T-helper 17 cell (primary cell): ENCODE results near the gene YY1AP1. TPM values are rescaled to one million over a fixed set of nuclear protein-coding genes. Genes with fewer than 3 reads are reported as not detected.
A peak's percentile ranks its signal among the peaks of the same experiment; 100 is the strongest.
"Not testable (repeated sequence)": the region's sequence is repeated elsewhere in the genome, so short reads cannot be mapped to it uniquely, and the experiment has no call there.

Experiments used
- ATAC-seq: fragments of 150-1000 bp; cut with Tn5 transposase; 2 replicates; pipeline ENCODE4 v1.10.0; 2021; ENCODE audit warnings: mild to moderate bottlenecking, moderate library complexity
- DNase-seq, 3 donors: peaks; one replicate each; pipeline versions ENCODE4 v3.0.0 to v3.0.0-alpha.2; 2020 to 2021
- H3K9me3 ChIP-seq: one replicate; pipeline ENCODE4 v1.7.0; 2013; ENCODE audit warnings: low read length, mild to moderate bottlenecking; ENCODE audit not compliant: control insufficient read depth, poor library complexity, severe bottlenecking
- H3K27ac Mint-ChIP-seq: one replicate; pipeline ENCODE4 v1.8.0; 2022; ENCODE audit warnings: mild to moderate bottlenecking, moderate library complexity, mixed read lengths
- H3K27me3 Mint-ChIP-seq: one replicate; pipeline ENCODE4 v1.8.0; 2022; ENCODE audit warnings: mixed read lengths
- H3K36me3 Mint-ChIP-seq: one replicate; pipeline ENCODE4 v1.8.0; 2022; ENCODE audit warnings: low read depth, mixed read lengths
- H3K4me1 Mint-ChIP-seq: one replicate; pipeline ENCODE4 v1.8.0; 2022; ENCODE audit warnings: mild to moderate bottlenecking, mixed read lengths
- H3K4me3 Mint-ChIP-seq: one replicate; pipeline ENCODE4 v1.8.0; 2022; ENCODE audit warnings: mild to moderate bottlenecking, moderate library complexity, mixed read lengths
- total RNA-seq, 4 donors: library from RNA in 2 of 4; stranded (reverse) in 2 of 4; gene quantifications; one replicate each; pipeline ENCODE4 v1.2.3 and lab custom pipeline; 2022 to 2026

Gene YY1AP1
- total RNA-seq, 2 donors from 2014 or later: 85.0 to 86.4 TPM

DNA sequence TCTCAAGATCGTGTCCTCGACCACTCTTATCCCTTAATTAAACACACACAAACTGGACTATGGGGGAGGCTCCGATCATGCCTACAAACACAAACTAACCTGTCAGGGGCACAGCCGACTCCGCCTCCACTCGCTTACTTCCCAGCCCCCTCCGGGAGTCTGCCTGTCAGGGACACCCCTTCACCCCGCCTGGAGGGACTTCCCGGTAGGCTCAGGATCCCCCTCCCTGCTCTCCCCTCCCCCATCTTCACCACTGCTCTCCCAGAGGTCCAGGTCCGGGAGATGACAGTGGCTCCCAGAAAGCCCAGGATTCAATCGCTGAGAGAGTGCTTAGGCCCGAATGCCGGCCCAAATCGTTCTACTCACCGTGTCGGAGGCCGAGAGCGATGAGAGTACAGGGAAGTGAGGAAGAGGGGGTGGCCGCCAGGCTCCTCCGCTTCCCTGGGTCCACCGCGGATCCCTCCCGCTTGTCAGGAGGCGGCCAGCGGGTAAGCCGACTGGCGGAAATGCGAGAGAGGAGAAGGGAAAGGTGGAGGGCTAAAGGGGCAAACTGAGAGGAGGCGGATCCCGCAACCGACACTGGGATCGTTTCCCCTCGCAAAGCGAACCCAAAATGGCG, 760 bp downstream of the YY1AP1 start:
- Mint-ChIP-seq H3K27ac (peak overlapping the region; percentile 94), H3K4me1 (peaks cover 40% of the 10 kb centered on the region), H3K4me3 (peak overlapping the region; percentile 97)
- not testable (repeated sequence) for H3K36me3 Mint-ChIP-seq, H3K9me3 ChIP-seq, DNase-seq, H3K27me3 Mint-ChIP-seq
- ATAC-seq: peak; percentile 12

DNA sequence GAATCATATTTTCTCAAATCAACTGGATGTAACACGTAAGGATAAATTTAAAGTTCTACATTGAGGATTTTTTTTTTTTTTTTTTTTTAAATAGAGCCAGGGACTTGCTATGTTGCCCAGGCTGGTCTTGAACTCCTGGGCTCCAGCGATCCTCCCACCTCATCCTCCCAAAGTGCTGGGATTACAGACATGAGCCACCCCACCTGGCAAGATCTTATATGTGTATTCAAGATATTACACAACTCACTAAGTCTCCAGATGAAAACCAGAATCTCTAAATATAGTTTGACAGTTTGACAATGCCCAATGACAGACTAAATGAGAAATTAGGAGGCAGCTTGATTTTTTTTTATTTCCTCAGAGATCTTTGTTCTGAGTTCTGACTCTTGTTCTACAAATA, 6.8 kb downstream of the YY1AP1 start:
- Mint-ChIP-seq H3K27me3 (no peaks in the 10 kb centered on the region), H3K36me3 (no peaks in the 10 kb centered on the region), H3K4me3 (no peak overlapping the region), H3K4me1 (peaks cover 32% of the 10 kb centered on the region), H3K27ac (peak overlapping the region; percentile 34)
- H3K9me3 ChIP-seq: no peaks in the 10 kb centered on the region
- no peak for ATAC-seq
- no peak for DNase-seq

DNA sequence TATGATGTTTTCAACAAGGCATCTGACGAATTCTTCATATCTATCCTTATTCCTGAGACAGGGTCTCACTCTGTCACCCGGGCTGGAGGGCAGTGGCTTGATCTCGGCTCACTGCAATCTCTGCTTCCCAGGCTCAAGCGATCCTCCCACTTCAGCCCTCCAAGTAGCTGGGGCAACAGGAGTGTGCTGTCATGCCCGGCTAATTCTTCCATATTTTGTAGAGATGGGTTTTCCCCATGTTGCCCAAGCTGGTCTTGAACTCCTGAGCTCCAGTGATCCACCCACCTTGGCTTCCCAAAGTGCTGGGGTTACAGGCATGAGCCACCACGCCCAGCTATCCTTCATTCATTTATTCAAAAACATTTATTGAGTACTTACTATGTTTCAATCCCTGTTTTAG, 8.0 kb downstream of the YY1AP1 start:
- no peaks in the 10 kb centered on the region for H3K9me3 ChIP-seq
- Mint-ChIP-seq H3K36me3 (no peaks in the 10 kb centered on the region), H3K27ac (no peak overlapping the region), H3K27me3 (no peaks in the 10 kb centered on the region), H3K4me1 (peaks cover 26% of the 10 kb centered on the region), H3K4me3 (no peak overlapping the region)
- ATAC-seq (no peak), DNase-seq (no peak)

DNA sequence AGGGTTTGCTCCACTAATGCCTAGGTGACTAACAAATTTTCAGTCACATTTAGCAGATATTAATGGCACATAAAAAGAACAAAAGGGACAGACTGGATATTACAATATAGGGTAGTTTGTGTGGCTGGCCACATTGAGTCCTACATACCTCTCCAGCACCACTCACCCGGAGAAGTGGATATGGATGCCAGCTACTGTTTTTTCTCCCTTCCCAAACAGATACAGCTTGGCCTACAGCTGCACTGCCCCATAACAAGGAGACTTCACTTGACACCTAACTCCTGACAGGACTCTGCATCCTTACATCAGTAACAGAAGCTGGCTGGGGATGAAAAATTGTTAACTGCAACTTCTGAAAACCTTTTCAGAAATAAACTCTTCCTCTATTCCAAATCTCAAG, 9.6 kb downstream of the YY1AP1 start:
- H3K9me3 ChIP-seq, H3K27ac Mint-ChIP-seq, H3K27me3 Mint-ChIP-seq, H3K4me3 Mint-ChIP-seq, H3K36me3 Mint-ChIP-seq, ATAC-seq, DNase-seq: not testable (repeated sequence)
- peaks cover 18% of the 10 kb centered on the region for H3K4me1 Mint-ChIP-seq

DNA sequence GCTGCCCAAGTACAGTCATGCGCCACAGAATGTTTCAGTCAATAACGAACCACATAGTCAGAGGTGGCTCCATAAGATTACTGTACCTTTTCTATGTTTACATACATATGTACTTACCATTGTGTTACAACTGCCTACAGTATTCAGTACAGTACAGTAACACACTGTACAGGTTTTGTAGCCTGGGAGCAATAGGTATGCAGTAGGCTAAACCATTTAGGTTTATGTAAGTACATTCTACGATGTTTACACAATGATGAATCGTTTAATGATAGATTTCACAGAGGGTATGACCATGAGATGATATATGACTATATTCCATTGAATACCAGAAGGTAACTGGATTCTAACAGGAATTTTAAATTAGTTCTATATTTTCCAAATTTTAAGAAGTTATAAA, 10.5 kb downstream of the YY1AP1 start:
- DNase-seq: no peak
- no peak overlapping the region for H3K4me3 Mint-ChIP-seq
- H3K4me1 Mint-ChIP-seq: peaks cover 10% of the 10 kb centered on the region
- no peaks in the 10 kb centered on the region for H3K9me3 ChIP-seq
- no peak overlapping the region for H3K27ac Mint-ChIP-seq
- ATAC-seq: no peak
- H3K27me3 Mint-ChIP-seq: no peaks in the 10 kb centered on the region
- no peaks in the 10 kb centered on the region for H3K36me3 Mint-ChIP-seq

DNA sequence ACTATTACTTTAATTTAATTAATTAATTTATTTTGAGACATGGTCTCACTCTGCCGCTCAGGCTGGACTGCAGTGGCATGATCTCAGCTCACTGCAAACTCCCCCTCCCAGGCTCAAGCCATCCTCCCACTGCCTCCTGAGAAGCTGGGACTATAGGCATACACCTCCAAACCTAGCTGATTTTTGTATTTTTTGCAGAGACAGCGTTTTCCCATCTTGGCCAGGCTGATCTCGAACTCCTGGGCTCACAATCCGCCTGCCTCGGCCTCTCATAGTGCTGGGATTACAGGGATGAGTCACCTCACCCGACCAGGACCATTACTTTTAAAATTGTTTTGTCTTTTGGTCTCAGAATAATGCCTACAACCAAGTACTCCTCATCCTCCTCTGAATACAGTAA, 15.6 kb downstream of the YY1AP1 start:
- Mint-ChIP-seq H3K36me3 (peaks cover 5% of the 10 kb centered on the region), H3K27ac (peak overlapping the region; percentile 51), H3K4me3 (no peak overlapping the region), H3K4me1 (peaks cover 11% of the 10 kb centered on the region), H3K27me3 (no peaks in the 10 kb centered on the region)
- DNase-seq: no peak
- ATAC-seq: no peak
- no peaks in the 10 kb centered on the region for H3K9me3 ChIP-seq

DNA sequence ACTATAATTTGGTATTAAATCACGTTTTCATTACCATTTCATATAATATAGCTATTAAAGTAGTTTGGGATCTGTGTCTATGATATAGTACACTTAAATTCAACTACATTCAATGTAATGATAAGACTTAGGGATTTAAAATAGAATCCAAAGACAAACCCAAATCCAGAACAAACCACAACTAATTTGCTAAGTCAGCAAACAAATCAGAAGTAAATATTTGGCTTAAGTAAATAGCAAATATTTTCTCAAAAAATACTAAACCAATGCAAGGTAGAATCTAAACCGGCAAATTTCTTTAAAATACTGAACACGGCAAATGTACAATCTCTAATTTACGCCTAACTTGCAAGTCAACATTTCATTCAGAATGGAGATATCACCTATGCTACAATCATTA, 16.8 kb downstream of the YY1AP1 start:
- ATAC-seq: no peak
- Mint-ChIP-seq H3K36me3 (peaks cover 8% of the 10 kb centered on the region), H3K27me3 (no peaks in the 10 kb centered on the region), H3K4me3 (no peak overlapping the region), H3K4me1 (peaks cover 9% of the 10 kb centered on the region), H3K27ac (no peak overlapping the region)
- H3K9me3 ChIP-seq: no peaks in the 10 kb centered on the region
- no peak for DNase-seq

DNA sequence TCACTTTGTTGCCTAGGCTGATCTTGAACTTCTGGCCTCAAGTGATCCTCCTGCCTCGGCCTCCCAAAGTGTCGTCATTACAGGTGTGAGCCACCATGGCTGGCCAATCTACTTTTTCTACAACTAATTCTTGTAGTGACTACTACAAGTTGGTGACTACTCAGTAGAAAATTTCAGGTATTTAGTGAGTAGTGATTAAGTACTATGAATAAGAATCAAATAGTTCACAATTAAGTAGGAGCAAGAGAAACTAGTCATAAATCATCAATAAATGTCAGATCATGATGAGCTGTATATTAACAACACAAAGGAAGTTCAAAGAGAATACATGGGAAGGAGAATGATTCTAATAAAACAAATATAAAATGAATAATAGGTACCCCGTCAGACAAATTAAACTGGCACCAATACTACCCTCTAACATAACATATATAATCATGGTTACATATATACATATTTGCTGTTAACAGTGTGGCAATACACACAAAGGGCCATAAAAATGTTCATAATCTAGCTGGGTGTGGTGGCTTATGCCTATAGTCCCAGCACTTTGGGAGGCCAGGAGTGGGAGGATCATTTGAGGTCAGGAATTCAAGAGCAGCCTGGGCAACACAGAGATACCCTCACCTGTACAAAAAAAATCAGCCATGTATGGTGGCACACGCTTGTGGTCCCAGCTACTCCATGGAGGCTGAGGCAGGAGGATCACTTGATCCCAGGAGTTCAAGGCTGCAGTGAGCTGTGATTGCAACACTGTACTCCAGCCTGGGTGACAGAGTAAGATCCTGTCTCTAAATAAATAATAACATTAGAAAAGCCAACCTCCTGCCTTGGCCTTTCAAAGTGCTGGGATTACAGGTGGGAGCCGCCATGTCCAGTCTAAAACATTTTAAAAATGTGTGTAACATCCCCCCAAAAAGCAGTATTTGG, 19.1 kb downstream of the YY1AP1 start:
- H3K36me3 Mint-ChIP-seq: peaks cover 8% of the 10 kb centered on the region

DNA sequence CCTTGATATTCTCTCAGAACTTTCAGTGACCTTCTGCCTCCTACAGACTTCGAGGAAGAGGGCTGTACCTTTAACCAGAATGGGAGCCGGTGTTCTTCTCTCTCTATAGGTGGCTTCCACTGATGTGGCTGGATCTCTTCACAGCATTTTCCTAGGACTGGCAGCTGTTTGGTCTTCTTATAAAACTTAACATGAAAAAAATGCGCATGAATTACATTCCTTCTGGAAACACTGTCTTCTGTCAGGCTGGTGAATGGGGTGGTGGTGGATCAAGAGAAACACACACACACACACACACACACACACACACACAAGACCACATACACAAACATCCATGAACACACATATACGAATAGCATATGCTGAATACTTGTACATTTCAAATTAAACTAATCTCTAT, 27.3 kb downstream of the YY1AP1 start:
- not testable (repeated sequence) for H3K36me3 Mint-ChIP-seq, H3K9me3 ChIP-seq, H3K4me3 Mint-ChIP-seq, H3K27me3 Mint-ChIP-seq, DNase-seq, H3K27ac Mint-ChIP-seq, H3K4me1 Mint-ChIP-seq, ATAC-seq

More for the DNA sequence above, 19.1 kb downstream of the YY1AP1 start:
- ATAC-seq (no peak), DNase-seq (no peak)
- Mint-ChIP-seq H3K27ac (no peak overlapping the region), H3K4me1 (peaks cover 5% of the 10 kb centered on the region), H3K27me3 (no peaks in the 10 kb centered on the region), H3K4me3 (no peak overlapping the region)
- no peaks in the 10 kb centered on the region for H3K9me3 ChIP-seq

DNA sequence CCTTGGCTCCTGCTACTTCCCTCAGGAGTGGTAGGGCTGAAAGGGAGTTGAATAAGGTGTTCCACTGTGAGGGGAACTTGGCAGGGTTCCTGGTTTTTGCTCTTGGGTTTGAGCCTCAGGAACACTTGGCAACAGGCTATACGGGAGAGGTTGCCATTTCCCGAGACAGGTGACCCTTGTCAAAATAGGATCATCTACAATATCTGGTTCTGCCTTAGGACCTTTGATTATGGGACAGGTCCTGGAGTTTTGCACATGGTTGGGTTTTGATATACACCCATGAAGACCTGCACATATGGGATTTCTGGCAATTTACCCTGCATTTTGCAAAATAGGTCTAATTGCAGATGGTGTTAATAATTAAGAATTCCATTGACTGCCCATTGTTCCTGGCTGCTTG, 31.1 kb downstream of the YY1AP1 start:
- H3K27me3 Mint-ChIP-seq: no peaks in the 10 kb centered on the region
- no peaks in the 10 kb centered on the region for H3K4me1 Mint-ChIP-seq
- H3K27ac Mint-ChIP-seq: peak overlapping the region; percentile 32
- peaks cover 2% of the 10 kb centered on the region for H3K36me3 Mint-ChIP-seq
- ATAC-seq (no peak), DNase-seq (no peak)
- H3K9me3 ChIP-seq: no peaks in the 10 kb centered on the region
- no peak overlapping the region for H3K4me3 Mint-ChIP-seq

DNA sequence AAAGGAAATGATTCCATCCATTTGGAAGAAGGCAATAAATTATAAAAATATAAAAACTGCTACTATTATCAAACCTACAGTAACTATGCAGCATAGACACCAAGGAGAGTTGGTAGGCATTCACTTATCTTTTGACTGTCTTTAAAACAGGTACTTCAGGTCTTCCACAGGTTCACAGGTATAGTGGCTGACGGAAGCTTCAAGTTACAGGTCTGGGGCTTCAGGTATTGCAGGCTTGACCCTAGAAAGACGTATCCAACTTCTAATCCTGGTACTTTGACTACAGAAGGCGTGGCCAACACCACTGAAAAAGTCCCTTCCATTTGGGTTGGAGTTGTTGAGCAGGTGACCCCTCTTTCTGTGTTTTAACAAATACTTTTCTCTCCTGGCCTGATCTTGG, 35.6 kb downstream of the YY1AP1 start:
- DNase-seq (no peak), ATAC-seq (no peak)
- Mint-ChIP-seq H3K36me3 (peaks cover 2% of the 10 kb centered on the region), H3K4me1 (peaks cover 2% of the 10 kb centered on the region), H3K27me3 (no peaks in the 10 kb centered on the region), H3K27ac (no peak overlapping the region), H3K4me3 (no peak overlapping the region)
- H3K9me3 ChIP-seq: no peaks in the 10 kb centered on the region

DNA sequence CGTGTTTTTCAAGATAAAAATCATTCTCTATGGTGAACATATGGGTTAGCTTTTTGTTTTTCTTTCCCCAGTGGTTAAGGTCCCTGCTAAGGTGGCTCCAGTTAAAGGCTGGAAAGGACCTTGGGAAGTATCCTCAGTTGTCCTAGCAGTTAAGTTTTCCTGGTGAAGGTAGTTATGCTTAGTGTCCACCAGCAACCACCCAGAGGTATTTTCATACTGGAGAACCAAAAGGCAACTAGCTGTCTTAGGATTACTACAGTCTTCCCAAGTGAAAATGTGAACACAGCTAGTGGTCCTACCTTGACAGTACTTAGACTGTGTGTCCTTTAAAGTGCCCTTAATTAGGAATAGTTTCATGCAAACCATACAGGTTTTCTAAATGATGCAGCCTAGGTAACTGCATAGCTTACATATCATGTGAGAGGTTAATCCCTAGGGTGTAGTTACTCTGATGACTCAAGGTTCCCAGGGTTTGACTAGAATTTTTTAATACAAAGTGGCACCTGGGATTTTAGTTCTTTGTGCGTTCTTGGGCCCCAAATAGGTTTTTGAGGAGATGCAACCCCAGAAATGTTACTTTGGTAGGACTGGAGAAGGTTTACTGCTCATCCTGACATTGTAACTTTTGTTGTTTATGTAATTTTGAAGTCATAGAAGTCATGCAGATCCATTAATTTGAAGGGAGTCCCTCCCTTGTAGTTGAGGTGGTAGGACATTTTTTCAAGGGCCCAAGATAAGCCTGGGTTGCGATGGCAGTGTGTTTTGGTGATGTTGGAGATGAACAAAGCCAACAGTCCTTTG, 36.5 kb downstream of the YY1AP1 start:
- no peaks in the 10 kb centered on the region for H3K9me3 ChIP-seq
- Mint-ChIP-seq H3K4me3 (no peak overlapping the region), H3K36me3 (peaks cover 2% of the 10 kb centered on the region), H3K27me3 (no peaks in the 10 kb centered on the region), H3K4me1 (peaks cover 2% of the 10 kb centered on the region), H3K27ac (no peak overlapping the region)
- DNase-seq: no peak
- no peak for ATAC-seq

DNA sequence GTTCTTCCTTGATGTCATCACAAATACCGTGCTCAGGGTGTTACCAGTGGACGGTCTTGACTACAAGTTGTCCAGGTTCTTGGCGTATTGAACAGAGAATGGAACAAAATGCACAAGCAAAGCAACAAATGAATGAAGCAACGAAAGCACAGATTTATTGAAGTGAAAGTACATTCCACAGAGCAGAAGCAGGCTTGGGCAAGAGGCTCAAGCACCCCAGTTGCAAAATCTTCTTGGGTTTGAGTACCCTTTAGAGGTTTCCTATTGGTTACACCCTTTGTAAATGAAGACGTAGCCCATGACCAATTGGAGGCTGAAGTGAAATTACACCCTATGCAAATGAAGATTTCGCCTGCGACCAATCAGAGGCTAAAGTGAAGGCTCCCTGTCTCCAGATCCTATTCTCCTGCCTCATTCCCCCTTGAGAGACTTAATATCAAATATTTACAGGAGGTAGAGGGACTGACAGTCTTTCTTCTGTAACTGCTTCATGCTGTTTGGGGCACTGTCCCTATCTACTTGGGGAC, 38.3 kb downstream of the YY1AP1 start:
- Mint-ChIP-seq H3K27me3 (peaks cover 5% of the 10 kb centered on the region), H3K27ac (no peak overlapping the region), H3K4me1 (peaks cover 7% of the 10 kb centered on the region), H3K4me3 (no peak overlapping the region), H3K36me3 (peaks cover 2% of the 10 kb centered on the region)
- DNase-seq: no peak
- no peak for ATAC-seq
- H3K9me3 ChIP-seq: no peaks in the 10 kb centered on the region
